GM21825 (cell line): Measurements from ENCODE around the gene TTI1.

Experiments used
- ATAC-seq: cut with Tn5 transposase; IDR thresholded peaks from one replicate; pipeline ENCODE4 v1.9.1; 2021; ENCODE audit warnings: mild to moderate bottlenecking, moderate library complexity; ENCODE audit not compliant: unreplicated experiment

Gene TTI1

GRCh38 chr20:37939701-37940560 lies 93.3 kb downstream of the TTI1 start:
- no peak for ATAC-seq

DNA sequence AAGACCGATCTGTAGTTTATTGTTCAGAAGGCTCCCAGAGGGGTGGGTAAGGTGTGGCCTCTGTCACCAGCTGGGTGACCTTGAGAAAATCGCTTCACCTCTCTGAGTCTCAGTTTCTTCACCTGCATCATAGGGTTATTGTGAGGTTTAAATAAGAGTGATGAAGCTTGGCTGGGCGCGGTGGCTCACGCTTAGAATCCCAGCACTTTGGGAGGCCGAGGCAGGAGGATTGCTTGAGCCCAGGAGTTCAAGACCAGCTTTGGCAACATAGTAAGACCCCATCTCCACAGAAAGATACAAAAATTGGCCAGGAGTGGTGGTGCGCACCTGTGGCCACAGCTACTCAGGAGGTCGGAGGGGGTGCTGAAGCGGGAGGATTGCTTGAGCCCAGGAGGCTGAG lies 94.3 kb downstream of the TTI1 start:
- no peak for ATAC-seq

DNA sequence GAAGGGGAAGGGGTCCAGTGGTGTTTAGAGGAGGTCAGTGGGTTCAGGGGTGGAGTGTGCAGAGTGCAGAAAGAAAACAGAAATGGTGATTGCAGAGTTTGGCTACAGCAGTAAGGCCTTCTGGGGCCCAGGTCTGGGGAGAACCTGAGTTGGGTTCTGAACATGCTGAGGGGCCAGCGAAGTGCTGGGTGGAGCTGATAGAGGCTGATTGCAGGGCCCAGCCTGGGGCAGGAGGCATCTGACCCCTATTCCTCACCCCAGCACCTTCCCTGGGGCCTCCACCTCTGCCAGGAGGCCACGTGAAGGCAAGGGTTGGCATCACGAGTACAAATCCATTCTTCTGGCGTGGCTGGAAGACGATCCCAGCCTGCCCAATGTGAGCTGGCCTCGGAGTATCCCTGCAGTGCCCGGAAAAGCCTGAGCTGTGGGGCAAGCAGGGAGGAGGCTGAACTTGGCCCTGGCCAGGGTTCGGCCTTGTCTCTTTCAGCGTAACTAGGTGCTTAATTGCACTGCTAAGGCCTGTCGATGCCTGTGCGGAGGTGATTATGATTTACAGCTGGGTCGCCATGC lies 95.0 kb downstream of the TTI1 start:
- no peak for ATAC-seq

GRCh38 chr20:37937686-37938085 lies 95.6 kb downstream of the TTI1 start:
- no peak for ATAC-seq

GRCh38 chr20:37936451-37936850 lies 96.8 kb downstream of the TTI1 start:
- no peak for ATAC-seq

- no peak for ATAC-seq
Observed at GRCh38 chr20:37936041-37936440, 97.2 kb downstream of the TTI1 start.

- no peak for ATAC-seq
Observed at GRCh38 chr20:37935435-37935834, 97.8 kb downstream of the TTI1 start.

DNA sequence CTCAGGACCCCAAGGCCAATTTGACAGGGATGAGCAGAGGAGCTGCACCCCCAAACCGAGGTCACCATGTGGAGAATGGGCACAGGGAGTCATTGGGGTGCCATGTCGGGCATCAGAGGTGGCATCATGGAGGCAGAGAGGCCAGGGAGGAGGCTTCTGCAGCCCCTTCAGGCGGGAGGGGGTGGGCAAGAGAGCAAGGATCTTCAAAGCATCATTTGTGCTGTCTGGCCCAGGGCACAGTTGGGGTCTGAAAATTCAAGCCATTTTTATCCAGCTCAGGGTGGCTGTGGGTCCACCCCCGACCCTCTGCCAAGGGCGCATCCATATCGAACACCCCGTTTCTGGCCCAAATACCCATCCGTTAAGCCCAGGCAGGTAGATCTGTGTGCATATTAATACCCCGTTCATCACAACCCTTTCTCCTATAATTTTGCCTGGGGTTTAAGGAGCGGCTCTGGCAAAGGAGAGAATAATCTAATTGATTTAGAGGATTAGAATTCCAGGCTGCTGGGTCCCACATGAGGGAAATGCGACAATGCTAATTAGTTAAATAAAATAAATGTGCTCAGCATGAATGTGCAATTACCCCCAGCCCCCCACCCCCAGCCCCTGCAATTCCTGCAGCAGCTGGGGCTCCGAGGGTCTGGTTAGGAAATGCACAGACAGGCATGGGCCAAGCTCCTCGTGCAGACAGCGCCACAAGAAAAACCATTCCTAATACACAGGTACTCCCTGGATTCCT lies 98.5 kb downstream of the TTI1 start:
- ATAC-seq = no peak

- no peak for ATAC-seq
Observed at GRCh38 chr20:37933786-37934633, 99.2 kb downstream of the TTI1 start.
